AG09319 (cell line): ENCODE results near the gene PRG2.

Source experiments
- DNase-seq: peaks from one replicate; pipeline ENCODE4 v3.0.0-alpha.2; 2010; ENCODE audit warnings: low read depth; ENCODE audit errors: extremely low read depth
- TF ChIP-seq, protein P1 (sequence below): IDR thresholded peaks from 2 replicates; pipeline ENCODE4 v1.5.1; 2011; ENCODE audit warnings: low read depth, mild to moderate bottlenecking, inconsistent platforms, low read length, moderate library complexity

PRG2 gene

DNA sequence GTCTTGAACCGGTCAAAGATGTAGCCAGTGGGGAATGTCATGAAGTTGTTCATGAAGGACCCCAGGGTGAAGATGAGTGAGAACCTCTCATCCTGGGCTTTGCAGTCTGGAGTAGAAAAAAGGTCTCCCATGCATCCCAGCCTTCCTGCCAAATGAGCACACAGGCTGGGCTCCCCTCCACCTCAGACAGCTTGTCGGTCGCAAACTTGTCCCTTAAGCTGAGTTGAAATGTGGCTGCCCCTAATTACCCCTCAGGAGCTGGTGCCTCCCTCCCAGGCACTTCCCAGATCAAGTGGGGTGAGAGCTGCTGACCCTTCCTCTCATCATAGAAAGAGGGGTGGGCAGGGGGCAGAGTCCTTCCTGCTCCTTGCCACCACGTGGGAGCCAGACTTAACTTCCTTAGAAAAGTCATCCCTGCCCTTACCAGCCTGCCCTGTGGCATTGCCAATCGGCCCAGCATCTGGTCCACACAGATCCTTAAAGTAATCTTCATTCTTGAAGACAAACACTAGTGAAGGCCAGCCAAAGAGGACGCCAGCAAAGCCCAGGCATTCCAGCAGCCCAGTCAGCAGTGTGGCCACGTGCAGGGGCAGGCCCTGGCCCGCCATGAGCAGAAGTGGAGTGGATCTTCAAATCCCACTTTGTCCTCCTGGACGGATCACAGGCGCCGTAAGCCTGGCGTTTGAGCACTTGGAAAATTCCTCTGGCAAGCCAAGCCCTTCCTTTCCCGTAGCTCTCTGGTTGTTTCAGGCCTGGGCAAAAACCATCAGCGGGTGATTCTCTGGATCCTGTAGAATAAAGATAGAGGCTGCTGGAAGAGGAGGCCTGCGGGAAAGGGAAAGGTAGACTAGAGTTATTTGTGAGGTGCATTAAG, 35.4 kb upstream of the PRG2 start:
- DNase-seq = no peak
- TF ChIP-seq, protein P1, sequence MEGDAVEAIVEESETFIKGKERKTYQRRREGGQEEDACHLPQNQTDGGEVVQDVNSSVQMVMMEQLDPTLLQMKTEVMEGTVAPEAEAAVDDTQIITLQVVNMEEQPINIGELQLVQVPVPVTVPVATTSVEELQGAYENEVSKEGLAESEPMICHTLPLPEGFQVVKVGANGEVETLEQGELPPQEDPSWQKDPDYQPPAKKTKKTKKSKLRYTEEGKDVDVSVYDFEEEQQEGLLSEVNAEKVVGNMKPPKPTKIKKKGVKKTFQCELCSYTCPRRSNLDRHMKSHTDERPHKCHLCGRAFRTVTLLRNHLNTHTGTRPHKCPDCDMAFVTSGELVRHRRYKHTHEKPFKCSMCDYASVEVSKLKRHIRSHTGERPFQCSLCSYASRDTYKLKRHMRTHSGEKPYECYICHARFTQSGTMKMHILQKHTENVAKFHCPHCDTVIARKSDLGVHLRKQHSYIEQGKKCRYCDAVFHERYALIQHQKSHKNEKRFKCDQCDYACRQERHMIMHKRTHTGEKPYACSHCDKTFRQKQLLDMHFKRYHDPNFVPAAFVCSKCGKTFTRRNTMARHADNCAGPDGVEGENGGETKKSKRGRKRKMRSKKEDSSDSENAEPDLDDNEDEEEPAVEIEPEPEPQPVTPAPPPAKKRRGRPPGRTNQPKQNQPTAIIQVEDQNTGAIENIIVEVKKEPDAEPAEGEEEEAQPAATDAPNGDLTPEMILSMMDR = no peak

- TF ChIP-seq, protein P1 = no peak
- DNase-seq = no peak
These were observed 34.5 kb upstream of the PRG2 start for GRCh38 chr11:57424792-57425564.

DNA sequence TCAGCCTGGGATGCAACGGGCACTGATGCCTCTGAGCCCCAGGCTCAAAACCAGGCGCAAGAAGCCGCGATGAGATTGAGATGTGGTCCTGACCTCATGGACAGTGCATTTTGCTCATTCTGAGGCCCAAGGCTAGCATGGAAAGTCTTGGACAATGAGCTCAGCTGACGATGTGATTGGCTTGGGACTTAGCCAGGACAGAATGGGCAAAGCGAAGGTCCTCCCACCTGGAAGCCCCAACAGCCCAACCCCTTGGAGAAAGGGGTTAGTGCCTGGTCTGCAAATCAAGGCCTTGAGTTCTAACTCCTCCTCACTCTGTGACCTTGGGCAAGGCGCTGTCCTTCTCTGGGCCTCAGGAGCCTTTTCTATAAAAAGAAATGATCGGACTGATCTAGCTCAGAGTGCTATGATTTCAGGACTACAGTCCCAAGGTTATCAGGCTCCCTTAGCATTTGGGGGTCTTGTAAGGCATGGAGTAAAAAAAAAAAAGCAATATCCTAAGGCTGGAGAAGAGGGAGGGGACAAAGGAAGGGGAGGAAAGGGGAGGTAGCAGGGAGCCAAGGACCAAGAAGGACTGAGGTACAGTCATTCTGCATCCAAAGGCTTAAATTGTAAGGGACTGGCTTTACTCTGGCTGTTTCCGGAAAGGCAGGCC, 33.8 kb upstream of the PRG2 start:
- DNase-seq = no peak
- TF ChIP-seq, protein P1 = no peak

DNA sequence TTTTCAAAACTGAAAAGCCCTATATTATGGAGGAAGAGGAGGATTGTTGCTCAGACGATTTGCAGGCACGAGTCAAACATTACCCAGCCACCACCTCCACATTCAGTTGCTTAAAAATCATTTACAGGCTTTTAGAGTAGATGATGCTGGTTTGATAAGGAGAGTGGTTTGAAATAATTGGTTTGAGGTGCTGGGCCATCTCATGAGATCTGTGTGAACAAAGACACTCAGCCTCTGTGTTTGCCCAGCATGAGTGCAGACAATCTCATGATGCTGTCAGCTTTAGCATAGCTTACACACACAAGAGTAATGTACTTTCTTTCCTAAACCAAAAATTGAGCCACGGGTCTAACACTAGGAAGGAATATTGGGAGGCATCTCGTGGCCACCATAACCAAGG, 32.2 kb upstream of the PRG2 start:
- no peak for DNase-seq
- TF ChIP-seq, protein P1 = no peak

DNA sequence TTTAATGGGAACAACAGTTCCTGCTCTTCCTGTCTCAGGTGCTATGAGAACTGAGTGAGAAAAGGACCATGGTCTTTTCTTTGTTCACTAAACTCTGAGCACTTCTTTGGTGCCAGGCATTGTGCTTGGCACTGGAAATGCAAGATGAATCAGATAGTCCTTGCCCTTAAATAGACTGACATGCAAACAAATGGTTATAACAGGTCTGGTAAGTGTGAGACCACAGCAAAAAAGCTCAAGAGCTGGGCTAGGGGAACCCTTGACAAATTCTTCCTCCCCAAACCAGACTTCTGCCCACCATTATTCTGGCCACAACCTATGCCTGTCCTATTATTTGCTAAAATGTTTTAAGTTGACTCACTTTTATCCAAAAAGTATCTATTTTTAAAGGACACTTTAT, 31.4 kb upstream of the PRG2 start:
- TF ChIP-seq, protein P1 = no peak
- DNase-seq = no peak

- no peak for DNase-seq
- TF ChIP-seq, protein P1 = no peak
These were observed 30.6 kb upstream of the PRG2 start for GRCh38 chr11:57421066-57421465.
